Activated CD4-positive, alpha-beta T cell treated with anti-CD3 and anti-CD28 coated beads, Interleukin-2, amount 10 ng/mL, durations not matched to agents 7 days and 5 days (primary cell): ENCODE measurements around the gene FGFR3. TPM values are rescaled to one million over a fixed set of nuclear protein-coding genes. Genes with fewer than 3 reads are reported as not detected.
A peak's percentile ranks its signal among the peaks of the same experiment; 100 is the strongest.

ENCODE experiments used
- CTCF ChIA-PET: fragments of 350-600 bp; sonication (Branson Sonifier 250); formaldehyde crosslinking; loops from one replicate; lab custom pipeline; 2021; ENCODE audit warnings: antibody characterized with exemption; lab: Charles Lee
- POLR2A ChIA-PET: fragments of 350-600 bp; sonication (Branson Sonifier 250); formaldehyde crosslinking; loops from one replicate; lab custom pipeline; 2021; ENCODE audit warnings: antibody characterized with exemption; lab: Charles Lee
- DNase-seq: peaks from one replicate; pipeline ENCODE4 v3.0.0-alpha.2; 2020
- H3K27ac Mint-ChIP-seq: one replicate; pipeline ENCODE4 v1.8.0; 2021; ENCODE audit warnings: mild to moderate bottlenecking, moderate library complexity, mixed read lengths
- H3K27me3 Mint-ChIP-seq: one replicate; pipeline ENCODE4 v1.8.0; 2021; ENCODE audit warnings: mixed read lengths
- H3K36me3 Mint-ChIP-seq: one replicate; pipeline ENCODE4 v1.8.0; 2021; ENCODE audit warnings: low read depth, mixed read lengths
- H3K4me1 Mint-ChIP-seq: one replicate; pipeline ENCODE4 v1.8.0; 2021; ENCODE audit warnings: mixed read lengths
- H3K4me3 Mint-ChIP-seq: one replicate; pipeline ENCODE4 v1.8.0; 2021; ENCODE audit warnings: mild to moderate bottlenecking, moderate library complexity, mixed read lengths
- H3K9me3 Mint-ChIP-seq: one replicate; pipeline ENCODE4 v1.8.0; 2021; ENCODE audit warnings: mixed read lengths
- total RNA-seq, 2 experiments: library from RNA; stranded (reverse); gene quantifications; one replicate each; pipeline ENCODE4 v1.2.3, GENCODE V29; 2021

FGFR3 gene
- total RNA-seq, 2 experiments from 2014 or later, result 0.25 to 0.27 TPM

DNA sequence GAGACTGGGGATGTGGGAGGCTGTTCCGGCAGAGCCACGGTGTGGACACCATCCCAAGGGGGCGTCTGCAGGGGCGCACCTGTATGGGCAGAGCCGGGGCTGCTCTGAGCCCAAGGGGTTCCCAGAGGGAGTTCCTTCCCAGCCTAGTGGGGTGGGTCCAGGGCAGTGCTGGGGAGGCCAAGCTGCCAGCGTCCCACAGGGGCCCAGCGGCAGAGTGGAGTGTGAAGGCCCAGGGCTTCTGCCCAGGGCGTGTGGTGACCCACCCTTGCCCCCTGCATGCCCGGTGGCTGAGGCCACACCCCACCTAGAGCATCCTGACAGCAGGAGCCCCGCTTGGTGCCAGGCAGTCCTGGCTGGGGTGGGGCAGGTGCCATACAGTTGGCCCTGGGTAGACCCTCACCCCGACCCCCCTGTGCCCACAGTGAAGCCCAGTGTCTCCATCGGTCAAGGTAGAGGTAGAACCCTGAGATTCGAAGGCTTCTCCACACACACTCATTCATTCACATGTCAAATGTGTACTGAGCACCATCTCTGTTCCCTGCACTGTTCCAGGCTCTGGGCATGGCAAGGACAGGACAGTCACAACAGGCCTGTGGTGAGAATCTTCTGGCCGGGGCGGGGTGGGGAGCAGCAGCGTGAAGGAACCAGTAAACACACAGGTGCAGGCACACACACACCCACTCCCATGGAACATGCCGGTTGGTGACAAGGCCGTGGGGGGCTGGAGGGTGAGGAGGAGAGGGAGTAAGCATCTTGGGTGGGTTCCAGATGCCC lies 42.5 kb upstream of the FGFR3 start:
- Mint-ChIP-seq H3K4me1 (peaks cover 3% of the 10 kb centered on the region), H3K4me3 (no peak overlapping the region), H3K27ac (no peak overlapping the region), H3K27me3 (no peaks in the 10 kb centered on the region), H3K9me3 (no peaks in the 10 kb centered on the region), H3K36me3 (no peaks in the 10 kb centered on the region)
- ChIA-PET CTCF (interaction anchor here (2.1 kb wide), 1 partner anchor 20 kb away, joined by 7 read pairs; no protein-coding TSS in a partner anchor), POLR2A (no interaction called here)
- DNase-seq, result no peak

DNA sequence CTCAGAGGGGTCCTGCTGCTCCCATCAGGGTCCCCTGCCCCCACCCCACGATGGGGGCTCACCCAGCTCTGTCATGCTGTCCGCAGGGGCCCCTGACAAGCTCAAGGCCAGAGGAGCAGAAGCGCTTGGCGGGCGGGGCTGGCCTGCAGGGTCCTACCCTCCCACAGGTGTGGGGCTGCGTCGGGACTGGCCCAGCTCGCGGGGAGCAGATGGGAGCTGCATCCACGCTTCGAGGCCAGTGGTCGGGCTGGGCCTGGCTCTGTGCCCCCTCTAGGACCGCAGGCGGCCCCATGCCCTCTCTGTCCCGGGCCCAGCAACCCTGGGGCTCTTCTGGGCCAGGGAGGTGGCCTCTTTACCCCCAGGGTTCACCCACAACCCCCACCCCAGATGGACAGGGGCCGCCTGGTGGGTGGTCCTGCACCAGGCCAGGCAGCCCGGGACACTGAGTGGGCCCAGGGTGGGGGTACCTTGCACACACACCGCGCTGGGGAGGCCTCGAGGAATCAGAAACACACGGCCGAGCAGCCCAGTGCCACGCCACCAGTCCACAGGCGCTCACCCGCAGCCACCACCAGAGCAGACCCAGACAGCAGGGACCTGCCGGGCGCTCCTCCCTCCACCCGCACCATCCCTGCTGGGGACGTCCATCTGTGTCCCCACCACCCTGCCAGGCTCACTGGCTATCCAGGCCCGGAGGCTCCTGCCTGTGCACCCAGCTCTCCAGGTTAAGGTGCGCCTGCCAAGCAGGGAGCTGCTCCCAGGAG lies 41.8 kb upstream of the FGFR3 start:
- ChIA-PET CTCF (interaction anchor here (1.0 to 2.1 kb wide), 4 partner anchors 21 to 61 kb away, joined by 3 to 7 read pairs (median 4); partner anchors contain the start of gene FGFR3), POLR2A (interaction anchor here (0.6 kb wide), 1 partner anchor 109 kb away, joined by 4 read pairs; no protein-coding TSS in a partner anchor)
- Mint-ChIP-seq H3K4me1 (peaks cover 3% of the 10 kb centered on the region), H3K4me3 (no peak overlapping the region), H3K27me3 (no peaks in the 10 kb centered on the region), H3K9me3 (no peaks in the 10 kb centered on the region), H3K36me3 (no peaks in the 10 kb centered on the region), H3K27ac (no peak overlapping the region)
- no peak for DNase-seq

DNA sequence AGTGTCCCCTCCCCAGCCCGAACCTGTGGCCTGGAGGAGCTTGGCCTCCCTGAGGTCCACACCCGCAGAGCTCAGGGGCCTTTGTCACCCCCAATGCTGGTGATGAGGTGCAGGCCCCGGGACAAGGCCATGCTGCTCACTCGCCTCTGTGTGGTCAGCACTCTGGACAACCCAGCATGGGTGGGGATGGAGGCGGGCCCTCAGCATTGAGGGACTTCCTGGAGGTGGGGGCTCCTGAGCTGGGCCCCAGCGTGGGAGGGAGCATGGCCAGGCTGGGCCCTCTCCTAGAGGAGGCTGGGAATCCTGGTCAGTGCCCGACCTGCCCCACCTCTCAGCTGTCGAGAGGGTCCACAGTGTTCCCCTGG lies 41.2 kb upstream of the FGFR3 start:
- Mint-ChIP-seq H3K4me3 (no peak overlapping the region), H3K27me3 (no peaks in the 10 kb centered on the region), H3K36me3 (no peaks in the 10 kb centered on the region), H3K27ac (no peak overlapping the region), H3K9me3 (no peaks in the 10 kb centered on the region), H3K4me1 (peaks cover 3% of the 10 kb centered on the region)
- ChIA-PET POLR2A (interaction anchor here (0.6 kb wide), 1 partner anchor 109 kb away, joined by 4 read pairs; no protein-coding TSS in a partner anchor), CTCF (interaction anchor here (1.0 to 2.1 kb wide), 4 partner anchors 21 to 61 kb away, joined by 3 to 7 read pairs (median 4); partner anchors contain the start of gene FGFR3)
- no peak for DNase-seq

DNA sequence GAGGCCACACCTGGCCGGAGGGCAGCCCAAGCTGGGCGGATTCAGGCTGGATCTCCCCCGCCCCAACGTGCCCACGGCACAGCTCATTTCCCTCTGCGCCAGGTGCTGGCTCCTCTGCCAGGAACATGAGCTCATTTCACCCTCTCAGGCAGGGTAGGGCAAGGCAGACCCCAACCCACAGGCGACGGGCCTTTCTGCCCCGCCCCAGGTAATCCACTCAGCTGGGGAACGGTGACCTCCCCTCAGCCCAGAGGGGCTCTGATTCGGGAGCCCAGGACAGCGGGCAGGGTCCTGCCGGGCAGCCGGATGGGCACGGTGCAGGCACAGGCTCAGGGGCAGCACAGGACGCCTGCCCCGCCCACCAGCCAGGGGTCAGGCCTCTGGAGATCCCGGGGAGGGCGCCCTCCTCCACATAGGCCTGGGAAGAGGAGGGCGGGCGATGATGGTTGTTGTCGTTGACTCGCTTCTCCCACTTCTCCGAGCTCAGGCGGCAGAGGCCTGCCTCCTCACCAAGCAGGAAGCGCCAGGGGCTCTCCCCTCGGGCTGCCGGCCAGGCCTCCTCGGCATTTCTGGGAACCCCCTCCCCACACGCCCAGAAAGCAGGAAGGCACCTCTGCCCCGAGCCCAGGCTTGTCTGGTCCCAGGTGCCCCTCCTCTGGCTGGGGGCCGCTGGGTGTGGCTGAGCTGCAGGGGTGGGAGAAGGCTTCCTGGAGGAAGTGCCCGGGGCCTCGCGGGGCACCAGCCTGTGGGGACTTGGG lies 40.6 kb upstream of the FGFR3 start:
- ChIA-PET CTCF (interaction anchor here (1.0 to 2.1 kb wide), 4 partner anchors 22 to 60 kb away, joined by 3 to 7 read pairs (median 4); partner anchors contain the start of gene FGFR3), POLR2A (no interaction called here)
- no peaks in the 10 kb centered on the region for H3K36me3 Mint-ChIP-seq
- H3K27me3 Mint-ChIP-seq, result no peaks in the 10 kb centered on the region
- no peak overlapping the region for H3K4me3 Mint-ChIP-seq
- H3K27ac Mint-ChIP-seq, result peak overlapping the region; percentile 31
- peaks cover 3% of the 10 kb centered on the region for H3K4me1 Mint-ChIP-seq
- no peaks in the 10 kb centered on the region for H3K9me3 Mint-ChIP-seq
- peak; percentile 42 for DNase-seq

DNA sequence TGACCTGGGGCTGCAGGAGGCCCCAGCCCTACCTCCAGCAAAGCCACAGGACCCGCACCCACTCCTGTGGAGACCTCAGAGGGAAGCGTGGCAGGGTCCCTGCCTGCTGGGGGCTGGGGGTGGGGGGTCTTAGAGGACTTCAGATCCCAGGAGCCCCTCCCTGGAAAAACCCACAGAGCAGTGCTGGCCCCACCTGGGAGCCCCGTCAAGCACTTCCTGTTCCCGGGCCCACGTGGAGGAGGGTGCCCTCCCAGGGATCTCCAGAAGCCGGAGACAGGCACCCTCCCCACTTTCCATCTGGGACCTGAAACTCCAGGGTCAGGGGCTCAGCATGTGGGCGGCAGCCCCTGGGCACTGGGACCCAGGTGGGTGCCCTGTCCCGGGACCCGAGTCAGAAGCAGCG lies 39.8 kb upstream of the FGFR3 start:
- Mint-ChIP-seq H3K27ac (no peak overlapping the region), H3K9me3 (no peaks in the 10 kb centered on the region), H3K4me3 (no peak overlapping the region), H3K27me3 (no peaks in the 10 kb centered on the region), H3K4me1 (peaks cover 3% of the 10 kb centered on the region), H3K36me3 (no peaks in the 10 kb centered on the region)
- DNase-seq, result no peak
- POLR2A ChIA-PET, result no interaction called here
- CTCF ChIA-PET, result no interaction called here

DNA sequence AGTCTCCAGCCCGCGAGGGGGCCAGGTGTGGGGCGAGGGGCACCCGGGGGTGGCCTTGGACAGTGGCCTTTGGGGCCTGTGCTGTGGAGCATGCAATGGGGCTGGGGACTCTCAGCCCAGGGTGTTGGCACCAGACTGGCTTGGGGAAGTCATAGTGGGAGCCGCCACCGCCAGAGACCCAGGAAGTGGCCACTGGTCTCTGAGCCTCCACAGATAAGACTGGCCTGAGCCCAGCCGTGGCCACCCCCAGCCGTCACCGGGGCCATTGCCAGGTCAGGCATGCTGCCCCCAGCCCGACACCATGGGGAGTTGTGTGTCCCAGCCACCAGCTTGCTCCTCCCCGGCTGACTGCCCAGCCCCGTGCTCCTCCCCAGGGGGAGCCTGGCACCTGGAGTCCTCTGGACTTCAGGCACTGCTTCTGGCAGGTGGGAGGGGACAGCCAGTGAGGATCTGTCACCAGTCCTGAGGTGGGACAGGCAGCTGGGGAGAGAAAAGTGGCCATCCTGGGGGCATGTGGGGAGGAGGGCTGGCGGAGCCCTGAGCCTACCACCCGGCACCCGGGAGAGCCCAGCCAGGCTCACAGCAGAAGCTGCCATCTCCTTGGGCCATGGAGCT lies 39.3 kb upstream of the FGFR3 start:
- no peaks in the 10 kb centered on the region for H3K27me3 Mint-ChIP-seq
- POLR2A ChIA-PET, result no interaction called here
- no peaks in the 10 kb centered on the region for H3K36me3 Mint-ChIP-seq
- H3K9me3 Mint-ChIP-seq, result no peaks in the 10 kb centered on the region
- no peak overlapping the region for H3K4me3 Mint-ChIP-seq
- peaks cover 3% of the 10 kb centered on the region for H3K4me1 Mint-ChIP-seq
- H3K27ac Mint-ChIP-seq, result no peak overlapping the region
- CTCF ChIA-PET, result interaction anchor here (1.4 kb wide), 1 partner anchor 21 kb away, joined by 3 read pairs; no protein-coding TSS in a partner anchor
- DNase-seq, result no peak

DNA sequence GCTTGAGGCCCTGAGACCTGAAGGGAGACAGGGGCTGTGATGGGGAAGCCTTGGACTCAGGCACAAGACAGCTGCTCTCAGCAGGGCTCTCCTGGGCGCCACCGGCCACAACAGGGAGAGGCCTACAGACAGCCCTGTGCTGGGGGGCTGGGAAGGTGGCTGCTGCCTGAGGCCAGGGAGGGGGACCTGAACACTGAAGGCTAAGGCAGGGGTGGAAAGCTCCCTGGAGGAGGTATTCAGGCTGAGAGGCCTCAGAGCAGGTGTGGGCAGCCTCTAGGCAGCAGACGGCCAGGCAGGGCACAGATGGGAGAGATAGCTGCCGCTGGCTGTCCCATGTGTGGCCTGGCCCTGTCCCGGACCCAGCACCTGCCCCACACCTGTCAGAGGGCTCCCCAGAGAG lies 38.8 kb upstream of the FGFR3 start:
- ChIA-PET POLR2A (no interaction called here), CTCF (interaction anchor here (1.4 to 1.5 kb wide), 2 partner anchors 20 to 34 kb away, joined by 3 read pairs; no protein-coding TSS in a partner anchor)
- DNase-seq, result no peak
- Mint-ChIP-seq H3K27me3 (no peaks in the 10 kb centered on the region), H3K36me3 (no peaks in the 10 kb centered on the region), H3K4me3 (no peak overlapping the region), H3K9me3 (no peaks in the 10 kb centered on the region), H3K27ac (no peak overlapping the region), H3K4me1 (peaks cover 3% of the 10 kb centered on the region)

DNA sequence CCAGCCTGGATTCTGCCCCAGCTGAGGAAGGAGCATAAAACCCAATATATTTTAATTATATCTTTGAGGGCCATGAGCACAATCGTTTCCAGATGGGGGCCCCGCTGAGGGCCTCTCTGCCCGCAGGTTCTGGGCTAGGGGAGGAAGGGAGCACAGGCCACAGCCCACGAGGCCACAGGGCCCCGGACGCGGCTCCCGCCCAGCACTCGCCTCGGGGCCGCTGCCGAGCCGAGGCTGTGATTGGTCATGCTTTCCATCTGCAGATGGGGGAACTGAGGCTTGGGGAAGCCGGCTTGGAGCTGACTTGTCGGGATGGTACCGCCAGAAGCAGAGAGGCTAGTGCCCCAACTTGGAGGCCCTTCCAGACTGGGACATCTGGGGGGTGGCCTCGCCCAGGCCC lies 37.8 kb upstream of the FGFR3 start:
- DNase-seq, result no peak
- no peaks in the 10 kb centered on the region for H3K36me3 Mint-ChIP-seq
- CTCF ChIA-PET, result interaction anchor here (0.6 to 1.5 kb wide), 3 partner anchors 19 to 58 kb away, joined by 3 read pairs; no protein-coding TSS in a partner anchor
- H3K9me3 Mint-ChIP-seq, result no peaks in the 10 kb centered on the region
- peaks cover 3% of the 10 kb centered on the region for H3K4me1 Mint-ChIP-seq
- POLR2A ChIA-PET, result interaction anchor here (0.6 kb wide), 1 partner anchor 29 kb away, joined by 3 read pairs; no protein-coding TSS in a partner anchor
- no peak overlapping the region for H3K4me3 Mint-ChIP-seq
- no peaks in the 10 kb centered on the region for H3K27me3 Mint-ChIP-seq
- H3K27ac Mint-ChIP-seq, result no peak overlapping the region

DNA sequence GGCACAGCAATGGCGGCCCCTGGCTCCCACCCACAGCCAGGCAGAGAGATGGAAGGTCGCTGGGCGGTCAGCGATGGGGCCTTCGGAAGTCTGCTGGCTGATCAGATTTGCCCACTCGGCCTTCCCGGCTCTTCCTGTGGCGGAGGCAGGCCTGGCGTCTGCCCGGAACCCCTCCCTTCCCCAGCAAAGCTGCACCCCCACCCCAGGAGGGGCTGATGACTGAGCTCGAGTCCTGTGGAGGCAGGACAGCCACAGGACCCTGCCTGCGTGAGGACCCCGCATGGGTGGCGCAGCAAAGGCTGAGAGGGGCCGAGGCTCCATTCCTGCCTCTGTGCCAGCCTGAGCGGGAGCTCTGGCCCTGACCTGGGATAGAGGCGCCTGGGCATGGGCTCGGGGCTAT lies 37.0 kb upstream of the FGFR3 start:
- POLR2A ChIA-PET, result no interaction called here
- Mint-ChIP-seq H3K4me1 (peaks cover 3% of the 10 kb centered on the region), H3K27me3 (no peaks in the 10 kb centered on the region), H3K4me3 (no peak overlapping the region), H3K9me3 (no peaks in the 10 kb centered on the region), H3K27ac (no peak overlapping the region), H3K36me3 (no peaks in the 10 kb centered on the region)
- DNase-seq, result no peak
- CTCF ChIA-PET, result interaction anchor here (0.8 kb wide), 1 partner anchor 66 kb away, joined by 3 read pairs; no protein-coding TSS in a partner anchor

DNA sequence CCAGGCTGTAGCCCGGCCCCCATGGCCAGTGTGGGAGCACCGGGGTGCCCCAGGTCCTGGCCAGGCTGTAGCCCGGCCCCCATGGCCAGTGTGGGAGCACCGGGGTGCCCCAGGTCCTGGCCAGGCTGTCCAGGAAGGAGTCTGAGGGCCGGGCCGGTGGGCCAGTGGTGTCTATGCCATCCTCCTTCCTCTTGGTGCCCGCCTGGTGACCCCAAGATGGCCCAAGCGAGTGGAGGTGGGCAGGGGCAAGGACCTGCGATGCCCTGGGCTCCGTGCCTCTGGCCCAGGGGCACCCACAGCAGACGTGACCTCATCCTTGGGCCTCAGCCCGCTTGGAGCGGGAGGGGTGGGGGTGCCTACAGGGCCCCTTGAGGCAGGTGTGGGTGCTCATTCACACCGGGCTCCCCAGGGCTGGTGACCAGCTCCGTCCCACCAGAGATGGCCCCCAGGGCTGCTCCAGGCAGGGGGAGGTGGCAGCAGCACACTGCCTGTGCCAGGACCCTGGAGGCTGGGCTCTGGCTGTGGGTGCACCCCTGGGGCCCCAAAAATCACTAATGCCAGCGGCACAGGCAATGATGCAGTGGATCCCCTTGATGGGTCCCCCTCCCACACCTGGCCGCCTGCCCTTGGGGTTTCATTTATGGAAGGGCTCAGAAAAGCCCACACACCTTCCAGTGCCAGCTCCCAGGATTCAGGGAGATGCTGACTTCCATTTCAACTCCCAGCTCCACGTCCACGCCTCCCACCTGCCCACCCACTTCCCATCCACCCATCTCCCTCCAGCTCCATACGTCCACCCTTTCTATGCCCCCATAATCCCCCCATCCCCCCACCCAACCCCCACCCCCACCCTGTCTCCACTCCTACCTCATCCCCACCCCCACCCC lies 36.0 kb upstream of the FGFR3 start:
- CTCF ChIA-PET, result interaction anchor here (0.6 to 1.4 kb wide), 2 partner anchors 42 to 150 kb away, joined by 3 read pairs; no protein-coding TSS in a partner anchor
- peaks cover 3% of the 10 kb centered on the region for H3K4me1 Mint-ChIP-seq
- H3K9me3 Mint-ChIP-seq, result no peaks in the 10 kb centered on the region
- H3K36me3 Mint-ChIP-seq, result no peaks in the 10 kb centered on the region
- POLR2A ChIA-PET, result no interaction called here
- DNase-seq, result no peak
- H3K27me3 Mint-ChIP-seq, result peaks cover 1% of the 10 kb centered on the region
- no peak overlapping the region for H3K27ac Mint-ChIP-seq
- no peak overlapping the region for H3K4me3 Mint-ChIP-seq

DNA sequence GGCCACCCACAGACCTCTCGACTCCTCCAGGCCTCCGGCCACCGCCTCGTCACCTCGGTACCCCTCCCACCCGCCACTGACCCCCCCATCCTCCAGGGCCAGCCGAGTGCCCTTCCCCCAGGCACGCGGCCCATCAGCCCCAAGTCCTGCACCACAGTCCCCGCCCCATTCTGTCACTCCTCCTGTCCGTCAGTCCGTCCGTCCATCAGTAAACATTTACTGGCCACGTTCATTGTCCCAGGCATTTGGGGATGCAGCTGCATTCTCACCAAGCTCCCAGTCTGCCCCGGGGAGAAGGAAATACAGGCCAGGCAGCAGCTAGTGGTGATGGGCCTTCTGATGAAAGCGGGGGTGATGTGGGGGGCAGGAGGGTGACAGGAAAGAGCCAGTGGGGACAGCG lies 35.3 kb upstream of the FGFR3 start:
- peaks cover 5% of the 10 kb centered on the region for H3K27me3 Mint-ChIP-seq
- H3K9me3 Mint-ChIP-seq, result no peaks in the 10 kb centered on the region
- no peak overlapping the region for H3K27ac Mint-ChIP-seq
- no peak overlapping the region for H3K4me3 Mint-ChIP-seq
- ChIA-PET POLR2A (no interaction called here), CTCF (interaction anchor here (0.6 to 1.7 kb wide), 4 partner anchors 9 to 150 kb away, joined by 3 to 5 read pairs (median 3); no protein-coding TSS in a partner anchor)
- no peak for DNase-seq
- H3K36me3 Mint-ChIP-seq, result no peaks in the 10 kb centered on the region
- H3K4me1 Mint-ChIP-seq, result peaks cover 3% of the 10 kb centered on the region
